SU-DHL-6 (cell line): ENCODE measurements around the gene PORCN.

Source experiments
- H2AFZ ChIP-seq: fragments of 200-600 bp; sonication (generic); 2 replicates; pipeline ENCODE4 v1.6.1; 2014; ENCODE audit warnings: low read depth, mild to moderate bottlenecking, moderate library complexity, mixed read lengths, antibody characterized with exemption, low read length; ENCODE audit not compliant: severe bottlenecking
- H3F3A ChIP-seq: fragments of 200-600 bp; shearing (Covaris generic); 2 replicates; pipeline ENCODE4 v1.6.0; 2016; ENCODE audit warnings: antibody characterized with exemption, mild to moderate bottlenecking; ENCODE audit not compliant: insufficient read depth
- H3K27ac ChIP-seq: fragments of 200-600 bp; sonication (generic); 2 replicates; pipeline ENCODE4 v1.5.1; 2016; ENCODE audit warnings: low read depth, mild to moderate bottlenecking, low read length, moderate library complexity, mixed read lengths
- H3K27me3 ChIP-seq: fragments of 200-600 bp; sonication (generic), shearing (Covaris generic); 2 replicates; pipeline ENCODE4 v1.6.0; 2014; ENCODE audit warnings: mild to moderate bottlenecking, low read length
- H3K36me3 ChIP-seq: fragments of 200-600 bp; sonication (generic); 2 replicates; pipeline ENCODE4 v1.6.1; 2014; ENCODE audit warnings: mild to moderate bottlenecking, low read length, mixed read lengths
- H3K4me2 ChIP-seq: fragments of 300-600, 200-600 bp; shearing (Covaris generic), sonication (generic); 2 replicates; pipeline ENCODE4 v1.6.0; 2014; ENCODE audit warnings: low read length, low read depth, mild to moderate bottlenecking; ENCODE audit not compliant: poor library complexity, severe bottlenecking
- H3K4me3 ChIP-seq: fragments of 200-600 bp; sonication (generic); 2 replicates; pipeline ENCODE4 v1.5.1; 2014; ENCODE audit warnings: antibody characterized with exemption, low read length, mild to moderate bottlenecking, mixed read lengths; ENCODE audit not compliant: insufficient read depth, poor library complexity, severe bottlenecking
- H3K79me2 ChIP-seq: fragments of 200-600 bp; sonication (generic); 2 replicates; pipeline ENCODE4 v1.6.1; 2014; ENCODE audit warnings: mild to moderate bottlenecking, low read length, moderate library complexity; ENCODE audit not compliant: insufficient read depth
- H3K9ac ChIP-seq: fragments of 200-600 bp; sonication (generic); 2 replicates; pipeline ENCODE4 v1.7.0; 2014; ENCODE audit warnings: mild to moderate bottlenecking, low read length
- H3K9me2 ChIP-seq: fragments of 200-600 bp; sonication (generic); replicated peaks from 2 replicates; pipeline ENCODE4 v1.6.1; 2014; ENCODE audit warnings: low read length; ENCODE audit not compliant: insufficient read depth
- H3K9me3 ChIP-seq: fragments of 200-600 bp; sonication (generic); 2 replicates; pipeline ENCODE4 v1.6.1; 2014; ENCODE audit warnings: low read length, mixed read lengths; ENCODE audit not compliant: insufficient read depth
- H4K20me1 ChIP-seq: fragments of 200-600 bp; sonication (generic); 2 replicates; pipeline ENCODE4 v1.6.1; 2014; ENCODE audit warnings: low read depth, mild to moderate bottlenecking, antibody characterized with exemption, low read length, moderate library complexity, mixed read lengths
- EZH2phosphoT487 ChIP-seq: fragments of 200-600 bp; sonication (generic), shearing (Covaris generic); conservative IDR thresholded peaks from 2 replicates; pipeline ENCODE4 v1.6.1; 2018; ENCODE audit warnings: mild to moderate bottlenecking, antibody characterized with exemption, low read length, moderate library complexity, mixed read lengths
- TF ChIP-seq, protein P1 (sequence below): fragments of 200-600 bp; sonication (generic); IDR thresholded peaks from one replicate; pipeline ENCODE4 v1.5.1; 2017; ENCODE audit warnings: antibody characterized with exemption, mild to moderate bottlenecking, low read length, moderate library complexity; ENCODE audit not compliant: insufficient read depth, poor library complexity, severe bottlenecking

Gene PORCN

DNA sequence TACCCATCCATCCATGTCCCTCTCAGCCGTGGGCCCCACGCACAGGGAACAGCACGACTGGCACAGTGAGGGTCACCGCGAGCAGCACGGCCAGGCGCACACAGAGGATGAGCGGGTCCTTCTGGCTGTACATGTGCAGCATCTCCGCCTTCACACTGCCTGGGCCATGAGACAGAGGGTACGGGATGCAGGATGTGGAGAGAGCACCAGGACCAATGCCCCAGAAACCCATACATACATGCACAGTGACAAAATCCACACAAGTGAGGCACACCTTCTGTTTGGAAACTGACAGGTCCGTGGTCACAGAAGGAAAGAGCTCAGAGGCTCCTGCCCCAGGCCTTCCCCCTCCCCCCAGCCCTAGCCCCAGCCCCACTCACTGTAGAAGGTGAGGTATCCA lies 48.2 kb upstream of the PORCN start:
- no peaks in the 10 kb centered on the region for H3K36me3 ChIP-seq
- H3K9me2 ChIP-seq: no peaks in the 10 kb centered on the region
- H3K9me3 ChIP-seq: no peaks in the 10 kb centered on the region
- H2AFZ ChIP-seq: no peak overlapping the region
- H3K4me2 ChIP-seq: no peak overlapping the region
- no peak overlapping the region for H3K4me3 ChIP-seq
- H3F3A ChIP-seq: no peaks in the 10 kb centered on the region
- H3K79me2 ChIP-seq: peaks cover 4% of the 10 kb centered on the region
- no peaks in the 10 kb centered on the region for H4K20me1 ChIP-seq
- no peak overlapping the region for H3K27ac ChIP-seq
- TF ChIP-seq, protein P1, sequence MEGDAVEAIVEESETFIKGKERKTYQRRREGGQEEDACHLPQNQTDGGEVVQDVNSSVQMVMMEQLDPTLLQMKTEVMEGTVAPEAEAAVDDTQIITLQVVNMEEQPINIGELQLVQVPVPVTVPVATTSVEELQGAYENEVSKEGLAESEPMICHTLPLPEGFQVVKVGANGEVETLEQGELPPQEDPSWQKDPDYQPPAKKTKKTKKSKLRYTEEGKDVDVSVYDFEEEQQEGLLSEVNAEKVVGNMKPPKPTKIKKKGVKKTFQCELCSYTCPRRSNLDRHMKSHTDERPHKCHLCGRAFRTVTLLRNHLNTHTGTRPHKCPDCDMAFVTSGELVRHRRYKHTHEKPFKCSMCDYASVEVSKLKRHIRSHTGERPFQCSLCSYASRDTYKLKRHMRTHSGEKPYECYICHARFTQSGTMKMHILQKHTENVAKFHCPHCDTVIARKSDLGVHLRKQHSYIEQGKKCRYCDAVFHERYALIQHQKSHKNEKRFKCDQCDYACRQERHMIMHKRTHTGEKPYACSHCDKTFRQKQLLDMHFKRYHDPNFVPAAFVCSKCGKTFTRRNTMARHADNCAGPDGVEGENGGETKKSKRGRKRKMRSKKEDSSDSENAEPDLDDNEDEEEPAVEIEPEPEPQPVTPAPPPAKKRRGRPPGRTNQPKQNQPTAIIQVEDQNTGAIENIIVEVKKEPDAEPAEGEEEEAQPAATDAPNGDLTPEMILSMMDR: no peak
- H3K9ac ChIP-seq: no peak overlapping the region
- no peaks in the 10 kb centered on the region for H3K27me3 ChIP-seq

DNA sequence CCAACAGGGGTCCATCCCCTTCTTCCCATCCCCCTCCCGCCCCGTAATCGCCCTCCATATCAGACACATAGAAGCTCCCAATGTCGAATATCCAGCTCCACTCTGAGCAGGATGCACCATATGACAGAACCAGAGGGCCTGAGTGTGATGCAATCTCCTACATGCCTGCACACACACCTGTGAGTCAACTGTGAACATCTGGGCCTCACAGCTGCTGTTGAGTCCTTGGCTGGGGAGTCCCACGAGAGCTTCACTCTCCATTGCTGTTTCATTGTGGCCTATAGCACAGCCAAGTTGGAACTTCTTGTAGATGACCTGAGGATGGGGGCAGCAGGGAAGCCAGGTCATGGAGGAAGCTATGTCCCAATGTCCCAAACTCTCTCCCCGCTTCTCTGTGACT lies 47.0 kb upstream of the PORCN start:
- Histone ChIP-seq H4K20me1 (no peaks in the 10 kb centered on the region), H3K36me3 (no peaks in the 10 kb centered on the region), H3K4me3 (no peak overlapping the region), H3K79me2 (peaks cover 14% of the 10 kb centered on the region), H3F3A (no peaks in the 10 kb centered on the region), H3K27me3 (no peaks in the 10 kb centered on the region), H2AFZ (no peak overlapping the region), H3K27ac (no peak overlapping the region), H3K9me3 (no peaks in the 10 kb centered on the region), H3K9ac (no peak overlapping the region), H3K9me2 (no peaks in the 10 kb centered on the region), H3K4me2 (no peak overlapping the region)
- TF ChIP-seq, protein P1: no peak

DNA sequence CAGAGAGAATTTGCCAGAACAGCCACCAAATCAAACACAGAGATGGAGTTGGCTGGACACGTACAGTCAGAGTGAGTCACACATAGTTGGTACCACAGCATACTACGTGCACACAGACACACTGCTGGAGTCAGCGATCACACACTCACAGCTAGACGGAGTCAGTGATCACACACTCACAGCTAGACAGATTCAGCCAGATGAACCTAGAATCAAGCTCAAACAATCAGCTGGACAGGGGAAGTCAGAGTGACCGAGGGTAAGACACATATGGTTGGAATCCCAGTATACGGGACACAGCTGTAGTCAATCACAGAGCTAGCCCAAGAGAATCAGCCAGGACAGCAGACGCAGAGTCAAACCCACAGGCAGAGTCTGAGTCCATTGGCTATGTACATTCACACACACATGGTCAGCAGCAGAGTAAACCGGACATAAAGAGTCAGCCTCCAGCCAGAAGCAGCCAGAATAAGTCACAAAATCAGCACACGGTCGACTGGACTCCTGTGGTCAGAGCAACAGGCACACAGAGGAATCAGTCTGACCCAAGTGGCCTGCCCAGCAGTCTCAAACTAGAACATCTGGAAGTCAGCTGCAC lies 43.4 kb upstream of the PORCN start:
- Histone ChIP-seq H3K36me3 (no peaks in the 10 kb centered on the region), H3K4me2 (no peak overlapping the region), H3K79me2 (peaks cover 40% of the 10 kb centered on the region), H3K9me3 (no peaks in the 10 kb centered on the region), H3K27me3 (no peaks in the 10 kb centered on the region), H2AFZ (no peak overlapping the region), H3F3A (0 out of 2 replicates have a peak, but pooled peaks cover 6% of the 10 kb centered on the region), H3K27ac (no peak overlapping the region), H3K4me3 (no peak overlapping the region), H3K9ac (no peak overlapping the region), H3K9me2 (no peaks in the 10 kb centered on the region), H4K20me1 (no peaks in the 10 kb centered on the region)
- TF ChIP-seq, protein P1: no peak
- no peak for TF ChIP-seq EZH2phosphoT487
